Stimulated activated naive CD8-positive, alpha-beta T cell treated with anti-CD3 and anti-CD28 coated beads, Interleukin-15, Interleukin-2, amounts not matched to agents 100 ng/mL and 50 ng/mL, for 24 hours (primary cell): ENCODE results near the gene MORC2.

Experiments used
- H3K27ac Mint-ChIP-seq: one replicate; pipeline ENCODE4 v1.8.0; 2021; ENCODE audit warnings: mild to moderate bottlenecking, mixed read lengths
- H3K27me3 Mint-ChIP-seq: one replicate; pipeline ENCODE4 v1.8.0; 2021; ENCODE audit warnings: mixed read lengths
- H3K36me3 Mint-ChIP-seq: one replicate; pipeline ENCODE4 v1.8.0; 2021; ENCODE audit warnings: low read depth, mixed read lengths
- H3K4me1 Mint-ChIP-seq: one replicate; pipeline ENCODE4 v1.8.0; 2021; ENCODE audit warnings: low read depth, mixed read lengths
- H3K4me3 Mint-ChIP-seq: one replicate; pipeline ENCODE4 v1.8.0; 2021; ENCODE audit warnings: mild to moderate bottlenecking, mixed read lengths
- H3K9me3 Mint-ChIP-seq: one replicate; pipeline ENCODE4 v1.8.0; 2021; ENCODE audit warnings: mixed read lengths

The MORC2 gene

DNA sequence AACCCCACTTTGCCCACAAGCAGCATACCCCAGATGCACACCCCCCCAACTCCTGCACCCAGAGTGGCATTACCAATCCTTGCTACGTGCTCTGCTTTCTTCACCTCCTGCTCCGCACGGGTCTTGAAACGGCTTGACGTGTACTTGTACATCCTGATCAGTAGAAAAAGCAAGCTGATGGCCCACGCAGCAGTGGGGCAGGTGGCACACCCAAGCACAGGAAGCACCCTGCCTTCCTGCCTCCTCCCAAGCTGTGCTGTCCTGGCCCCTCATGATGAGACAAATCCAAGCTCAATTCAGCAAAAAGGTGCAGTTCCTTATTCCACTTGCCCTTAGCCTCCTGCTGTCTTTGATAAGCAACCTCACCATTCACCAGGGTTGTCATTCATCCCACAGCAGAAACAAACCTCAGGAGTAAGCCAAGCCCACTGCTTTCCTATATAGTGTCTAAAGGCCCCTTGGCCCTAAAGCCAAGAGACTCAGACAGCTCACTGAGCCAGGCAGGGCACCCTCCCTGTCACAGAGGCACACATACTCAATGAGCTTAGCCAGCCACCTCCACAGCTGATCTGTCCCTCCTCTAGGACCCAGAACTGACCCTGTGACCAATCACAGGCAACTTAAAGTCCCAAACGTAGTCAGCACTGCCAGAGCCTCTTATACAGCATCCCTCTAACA lies 27.8 kb downstream of the MORC2 start:
- peaks cover 82% of the 10 kb centered on the region for H3K36me3 Mint-ChIP-seq
- H3K9me3 Mint-ChIP-seq, result no peaks in the 10 kb centered on the region
- peaks cover 62% of the 10 kb centered on the region for H3K4me1 Mint-ChIP-seq
- H3K27ac Mint-ChIP-seq, result peak overlapping the region; percentile 82
- peak overlapping the region; percentile 35 for H3K4me3 Mint-ChIP-seq
- no peaks in the 10 kb centered on the region for H3K27me3 Mint-ChIP-seq

DNA sequence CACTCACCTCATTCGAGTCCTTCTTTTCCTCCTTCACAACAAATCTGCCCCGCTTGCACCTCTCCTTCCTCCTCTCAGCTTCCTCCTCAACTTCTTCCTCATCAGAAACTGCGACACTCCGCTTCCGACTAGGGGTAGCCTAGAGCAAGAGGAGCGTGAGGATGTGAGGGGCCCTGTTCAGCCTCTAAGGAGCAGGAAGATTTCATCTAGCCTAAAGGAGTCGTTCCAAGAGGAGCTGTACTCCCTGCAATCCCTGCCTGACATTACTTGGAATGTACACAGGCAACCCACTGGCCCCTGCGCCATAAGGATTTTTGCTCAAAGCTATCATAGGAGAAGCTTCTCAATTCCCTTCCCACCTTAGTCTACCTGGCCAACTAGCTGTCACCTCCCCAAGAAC lies 34.5 kb downstream of the MORC2 start:
- Mint-ChIP-seq H3K9me3 (no peaks in the 10 kb centered on the region), H3K4me1 (peaks cover 6% of the 10 kb centered on the region), H3K4me3 (no peak overlapping the region), H3K27ac (no peak overlapping the region), H3K27me3 (no peaks in the 10 kb centered on the region), H3K36me3 (peaks cover 70% of the 10 kb centered on the region)

DNA sequence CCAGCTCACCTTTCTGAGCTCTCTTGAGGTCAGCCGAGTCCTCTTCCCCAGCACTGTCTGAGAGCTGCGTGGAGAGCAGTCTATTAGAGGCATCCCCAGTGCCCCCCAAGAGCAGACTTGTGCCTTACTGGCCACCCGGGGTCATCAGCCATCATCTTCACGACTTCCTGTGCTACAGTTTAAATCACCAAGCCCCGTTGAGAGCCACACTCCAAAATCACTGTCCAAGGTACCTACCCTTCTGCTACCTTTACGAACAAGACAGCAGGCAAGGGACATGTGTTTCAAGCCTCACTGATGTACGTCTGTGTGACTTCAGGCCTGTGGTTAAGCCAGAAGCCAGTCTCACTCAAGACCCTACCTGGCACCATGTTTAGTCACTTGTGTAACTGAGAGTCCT lies 35.1 kb downstream of the MORC2 start:
- peaks cover 3% of the 10 kb centered on the region for H3K4me1 Mint-ChIP-seq
- no peak overlapping the region for H3K4me3 Mint-ChIP-seq
- no peaks in the 10 kb centered on the region for H3K27me3 Mint-ChIP-seq
- H3K27ac Mint-ChIP-seq, result no peak overlapping the region
- H3K36me3 Mint-ChIP-seq, result peaks cover 67% of the 10 kb centered on the region
- H3K9me3 Mint-ChIP-seq, result no peaks in the 10 kb centered on the region

DNA sequence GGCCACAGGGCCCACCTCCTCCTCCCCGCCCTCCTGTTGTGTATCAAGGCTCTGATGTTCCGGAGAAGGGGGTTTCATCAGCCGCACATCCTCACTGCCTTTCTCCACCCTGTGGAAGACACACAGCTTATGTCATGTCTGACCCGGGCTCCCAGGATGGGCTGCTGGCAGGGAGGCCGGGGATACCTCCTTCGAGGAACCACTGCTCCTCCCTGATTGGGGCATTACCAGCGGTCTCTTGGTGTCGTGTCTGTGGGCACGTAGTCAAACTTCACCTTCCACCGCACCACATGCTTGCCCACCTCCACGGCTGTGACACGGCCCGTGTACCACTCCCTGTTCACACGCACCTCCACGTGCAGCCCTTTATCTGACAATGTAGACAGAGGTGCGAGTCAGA lies 35.9 kb downstream of the MORC2 start:
- no peaks in the 10 kb centered on the region for H3K27me3 Mint-ChIP-seq
- H3K4me1 Mint-ChIP-seq, result no peaks in the 10 kb centered on the region
- peaks cover 67% of the 10 kb centered on the region for H3K36me3 Mint-ChIP-seq
- H3K4me3 Mint-ChIP-seq, result no peak overlapping the region
- H3K27ac Mint-ChIP-seq, result no peak overlapping the region
- H3K9me3 Mint-ChIP-seq, result no peaks in the 10 kb centered on the region

DNA sequence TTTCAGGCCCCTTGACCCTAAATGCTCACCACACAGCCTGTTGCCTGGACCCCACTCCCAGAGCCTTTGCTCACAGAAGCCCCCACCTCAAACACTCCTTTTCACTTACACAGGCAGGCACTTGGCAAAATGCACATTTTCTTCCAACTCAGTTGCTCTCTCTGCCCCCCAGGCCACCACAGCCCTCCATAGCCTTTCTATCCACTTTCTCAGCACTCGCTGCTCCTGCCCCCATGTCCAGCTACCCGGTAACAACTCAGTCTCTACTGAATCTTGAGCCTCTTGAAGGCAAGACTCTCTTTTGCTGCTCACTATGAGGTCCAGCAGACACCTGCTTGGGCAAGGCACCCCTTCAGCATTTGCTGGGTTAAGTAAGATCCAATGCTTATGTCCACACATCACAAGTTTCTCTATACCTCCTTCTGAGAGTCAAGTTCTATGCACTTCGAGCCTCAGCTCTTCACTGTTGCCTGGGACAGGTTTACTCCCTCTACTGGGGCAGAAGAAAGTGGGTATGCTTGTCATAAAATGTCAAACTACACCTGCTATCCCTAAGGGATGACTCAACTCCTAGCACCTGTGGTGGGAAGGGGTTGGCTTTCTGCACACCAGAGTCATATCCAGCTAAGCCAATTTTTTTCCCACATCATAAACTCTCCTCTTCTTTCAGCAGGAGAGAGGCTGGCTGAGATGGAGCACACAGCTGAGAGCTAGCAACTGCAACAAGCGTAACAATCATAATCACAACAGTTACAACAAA lies 36.9 kb downstream of the MORC2 start:
- no peak overlapping the region for H3K4me3 Mint-ChIP-seq
- peaks cover 67% of the 10 kb centered on the region for H3K36me3 Mint-ChIP-seq
- no peaks in the 10 kb centered on the region for H3K27me3 Mint-ChIP-seq
- H3K27ac Mint-ChIP-seq, result no peak overlapping the region
- no peaks in the 10 kb centered on the region for H3K4me1 Mint-ChIP-seq
- H3K9me3 Mint-ChIP-seq, result no peaks in the 10 kb centered on the region

DNA sequence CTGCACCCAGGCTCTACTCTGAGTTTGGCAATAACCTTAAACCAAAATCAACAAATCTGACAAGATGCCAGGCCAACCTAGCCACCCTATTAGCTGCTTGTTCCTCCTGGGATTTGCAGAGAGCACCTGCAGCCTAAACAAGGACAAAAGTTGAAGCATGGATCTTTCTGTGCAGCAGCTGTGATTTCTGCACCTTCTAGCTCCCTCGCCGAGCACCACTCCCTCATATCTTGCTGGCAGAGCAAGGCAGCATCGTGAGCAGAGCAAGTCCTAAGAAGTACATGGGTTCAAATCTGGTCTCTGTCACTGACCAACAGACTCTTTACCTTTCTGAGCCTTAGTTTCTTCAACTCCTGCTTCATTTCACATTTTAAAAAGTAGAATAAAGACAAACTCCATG lies 38.3 kb downstream of the MORC2 start:
- H3K27ac Mint-ChIP-seq, result no peak overlapping the region
- no peaks in the 10 kb centered on the region for H3K9me3 Mint-ChIP-seq
- no peak overlapping the region for H3K4me3 Mint-ChIP-seq
- H3K27me3 Mint-ChIP-seq, result no peaks in the 10 kb centered on the region
- H3K36me3 Mint-ChIP-seq, result peaks cover 66% of the 10 kb centered on the region
- no peaks in the 10 kb centered on the region for H3K4me1 Mint-ChIP-seq

GRCh38 chr22:30928401-30928800 lies 40.2 kb downstream of the MORC2 start:
- Mint-ChIP-seq H3K4me3 (no peak overlapping the region), H3K27me3 (no peaks in the 10 kb centered on the region), H3K9me3 (no peaks in the 10 kb centered on the region), H3K36me3 (peaks cover 57% of the 10 kb centered on the region), H3K27ac (no peak overlapping the region), H3K4me1 (no peaks in the 10 kb centered on the region)

DNA sequence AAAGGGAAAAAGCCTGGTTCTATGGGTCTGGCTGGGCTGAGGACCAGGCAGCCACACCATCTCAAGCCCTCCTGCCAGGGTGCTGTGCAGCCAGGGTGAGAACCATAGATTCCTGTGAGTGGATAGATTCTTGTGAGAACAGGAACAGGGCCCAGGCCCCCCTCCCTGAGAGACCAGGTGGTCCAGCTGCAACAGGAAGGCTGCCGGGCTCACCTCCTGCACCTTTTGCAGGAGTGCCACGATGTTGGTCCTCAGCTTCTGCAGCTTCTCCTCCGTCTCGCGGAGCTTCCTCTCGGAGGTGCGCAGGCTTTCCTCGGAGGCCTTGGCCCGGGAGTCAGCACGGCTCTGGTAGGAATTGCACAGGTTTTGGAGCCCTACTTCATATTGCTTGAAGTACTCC lies 40.8 kb downstream of the MORC2 start:
- Mint-ChIP-seq H3K27ac (no peak overlapping the region), H3K36me3 (peaks cover 57% of the 10 kb centered on the region), H3K27me3 (no peaks in the 10 kb centered on the region), H3K9me3 (no peaks in the 10 kb centered on the region), H3K4me3 (no peak overlapping the region), H3K4me1 (no peaks in the 10 kb centered on the region)

DNA sequence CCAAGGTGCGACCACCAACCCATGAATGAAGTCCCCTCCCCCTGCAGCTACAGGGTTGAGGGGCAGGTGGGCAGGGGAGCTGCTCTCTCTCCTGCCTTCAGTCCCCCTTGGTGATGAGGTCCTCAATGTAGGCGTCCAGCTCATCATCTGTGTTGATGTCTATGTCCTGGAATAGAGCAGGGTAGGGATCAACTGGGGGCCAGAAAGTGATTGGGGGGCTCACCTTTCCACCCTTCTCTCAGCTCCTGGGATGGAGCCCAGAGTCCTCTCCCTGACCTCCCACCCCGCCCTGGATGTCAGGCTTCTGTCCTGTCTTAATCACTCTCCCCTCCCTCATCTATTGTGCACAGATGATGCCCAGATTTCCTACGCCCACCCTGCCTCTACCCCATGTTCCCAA lies 41.9 kb downstream of the MORC2 start:
- Mint-ChIP-seq H3K4me3 (no peak overlapping the region), H3K36me3 (peaks cover 51% of the 10 kb centered on the region), H3K4me1 (peaks cover 7% of the 10 kb centered on the region), H3K27ac (peak overlapping the region; percentile 24), H3K27me3 (no peaks in the 10 kb centered on the region), H3K9me3 (no peaks in the 10 kb centered on the region)

- H3K4me3 Mint-ChIP-seq, result no peak overlapping the region
- H3K4me1 Mint-ChIP-seq, result peaks cover 13% of the 10 kb centered on the region
- H3K27me3 Mint-ChIP-seq, result no peaks in the 10 kb centered on the region
- no peak overlapping the region for H3K27ac Mint-ChIP-seq
- no peaks in the 10 kb centered on the region for H3K9me3 Mint-ChIP-seq
- H3K36me3 Mint-ChIP-seq, result peaks cover 43% of the 10 kb centered on the region
These were observed 42.9 kb downstream of the MORC2 start for GRCh38 chr22:30925667-30926066.

DNA sequence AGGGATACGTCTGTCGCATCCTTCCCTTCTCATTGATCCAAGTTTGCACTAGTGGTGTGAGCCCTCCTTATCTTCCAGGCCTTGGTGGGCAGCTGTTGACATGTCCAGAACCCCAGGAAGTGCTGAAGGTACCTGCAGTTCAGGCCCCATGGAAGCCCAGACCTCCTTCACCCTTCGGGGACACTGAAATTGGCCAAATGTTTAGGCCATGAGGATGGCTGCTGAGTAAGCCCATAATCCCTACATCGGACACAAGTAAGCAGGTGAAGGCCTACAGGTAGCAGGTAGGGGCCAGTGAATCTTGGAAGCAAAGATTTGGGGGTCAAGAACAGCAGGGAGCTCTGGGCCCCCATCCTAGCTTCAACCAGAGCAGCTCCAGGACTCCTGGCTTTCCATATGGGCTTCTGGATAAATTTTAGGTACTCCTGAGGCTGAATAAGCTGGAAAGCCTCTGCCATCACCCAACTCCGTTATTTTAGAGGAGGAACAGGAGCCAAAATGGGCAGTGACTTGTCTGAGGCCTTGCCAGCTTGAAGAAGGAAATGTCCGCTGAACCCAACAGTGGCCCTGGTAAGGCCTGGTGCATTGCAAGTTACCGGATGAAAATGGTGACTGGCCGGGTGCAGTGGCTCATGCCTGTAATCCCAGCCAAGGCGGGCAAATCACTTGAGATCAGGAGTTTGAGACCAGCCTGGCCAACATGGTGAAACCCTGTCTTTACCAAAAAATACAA lies 45.2 kb downstream of the MORC2 start:
- Mint-ChIP-seq H3K9me3 (no peaks in the 10 kb centered on the region), H3K4me1 (peaks cover 20% of the 10 kb centered on the region), H3K4me3 (no peak overlapping the region), H3K27ac (no peak overlapping the region), H3K36me3 (peaks cover 35% of the 10 kb centered on the region), H3K27me3 (no peaks in the 10 kb centered on the region)

DNA sequence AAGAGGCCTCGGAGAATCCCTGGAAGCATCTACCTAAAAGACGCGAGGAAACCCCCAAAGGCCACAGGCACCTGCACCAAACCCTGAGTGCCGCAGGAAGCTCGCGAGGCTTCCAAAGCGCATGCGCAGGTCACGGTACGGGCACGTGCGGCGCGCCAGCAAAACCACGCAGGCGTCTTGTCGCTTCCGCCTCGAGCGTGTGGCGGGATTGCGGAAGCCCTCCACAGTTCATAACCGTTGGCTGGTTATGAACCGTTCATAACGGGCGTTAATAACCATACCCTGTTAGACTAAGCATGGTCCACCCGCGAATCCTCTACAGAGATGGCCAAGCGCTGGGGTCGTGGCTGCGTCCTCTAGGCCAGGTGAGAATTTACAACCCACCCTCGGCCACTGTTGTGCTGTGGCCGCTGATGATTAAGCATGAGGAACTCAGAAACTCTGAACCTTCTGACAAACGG lies 46.4 kb downstream of the MORC2 start:
- H3K4me1 Mint-ChIP-seq, result peaks cover 20% of the 10 kb centered on the region
- H3K27me3 Mint-ChIP-seq, result no peaks in the 10 kb centered on the region
- H3K9me3 Mint-ChIP-seq, result no peaks in the 10 kb centered on the region
- H3K4me3 Mint-ChIP-seq, result peak overlapping the region; percentile 76
- peak overlapping the region; percentile 85 for H3K27ac Mint-ChIP-seq
- peaks cover 25% of the 10 kb centered on the region for H3K36me3 Mint-ChIP-seq

DNA sequence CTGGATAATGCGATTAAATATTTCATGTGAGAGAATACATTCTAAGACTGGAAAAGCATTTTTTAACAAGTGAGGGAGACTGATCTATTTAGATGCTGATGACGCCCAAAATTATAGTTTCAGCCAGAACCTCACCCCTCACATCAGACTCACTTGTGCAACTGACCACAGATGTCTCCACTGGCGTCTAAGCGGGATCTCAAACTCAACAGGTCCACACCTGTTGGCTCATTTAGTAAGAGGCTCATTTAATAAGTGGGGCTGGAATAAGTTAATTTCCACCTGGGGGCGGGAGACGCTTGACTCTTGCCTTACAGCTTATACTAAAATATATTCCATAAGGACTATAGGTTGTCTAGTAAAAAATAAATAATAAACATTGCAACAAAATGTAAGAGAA lies 47.5 kb downstream of the MORC2 start:
- no peaks in the 10 kb centered on the region for H3K27me3 Mint-ChIP-seq
- H3K27ac Mint-ChIP-seq, result peak overlapping the region; percentile 29
- peaks cover 20% of the 10 kb centered on the region for H3K4me1 Mint-ChIP-seq
- no peaks in the 10 kb centered on the region for H3K9me3 Mint-ChIP-seq
- H3K36me3 Mint-ChIP-seq, result peaks cover 14% of the 10 kb centered on the region
- peak overlapping the region; percentile 76 for H3K4me3 Mint-ChIP-seq

DNA sequence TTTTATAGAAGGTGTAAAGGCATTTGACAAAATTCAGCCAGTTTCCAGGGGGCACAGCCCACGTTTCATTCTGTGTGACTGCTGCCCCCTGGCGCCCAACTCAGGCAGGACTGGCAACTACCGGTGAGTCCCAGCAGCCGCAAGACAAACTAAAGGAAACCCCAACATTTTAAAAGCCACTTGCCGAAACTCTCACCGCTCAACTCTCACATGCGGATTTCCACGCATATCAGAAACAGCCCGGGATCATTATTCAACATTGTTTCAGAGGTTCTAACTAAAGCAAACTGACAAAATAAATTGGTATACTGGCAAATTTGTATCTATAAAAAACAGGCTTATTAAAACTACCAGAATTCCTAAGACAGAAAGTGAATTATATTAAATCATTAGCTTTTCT lies 48.2 kb downstream of the MORC2 start:
- no peaks in the 10 kb centered on the region for H3K27me3 Mint-ChIP-seq
- peak overlapping the region; percentile 64 for H3K4me3 Mint-ChIP-seq
- peaks cover 12% of the 10 kb centered on the region for H3K36me3 Mint-ChIP-seq
- no peak overlapping the region for H3K27ac Mint-ChIP-seq
- no peaks in the 10 kb centered on the region for H3K9me3 Mint-ChIP-seq
- H3K4me1 Mint-ChIP-seq, result peaks cover 20% of the 10 kb centered on the region

- Mint-ChIP-seq H3K4me1 (peaks cover 20% of the 10 kb centered on the region), H3K27me3 (no peaks in the 10 kb centered on the region), H3K27ac (no peak overlapping the region), H3K4me3 (no peak overlapping the region), H3K36me3 (peaks cover 10% of the 10 kb centered on the region), H3K9me3 (no peaks in the 10 kb centered on the region)
These were observed 48.6 kb downstream of the MORC2 start for GRCh38 chr22:30919973-30920372.
